ENCODE data around the gene GPR153.

Gene GPR153

DNA sequence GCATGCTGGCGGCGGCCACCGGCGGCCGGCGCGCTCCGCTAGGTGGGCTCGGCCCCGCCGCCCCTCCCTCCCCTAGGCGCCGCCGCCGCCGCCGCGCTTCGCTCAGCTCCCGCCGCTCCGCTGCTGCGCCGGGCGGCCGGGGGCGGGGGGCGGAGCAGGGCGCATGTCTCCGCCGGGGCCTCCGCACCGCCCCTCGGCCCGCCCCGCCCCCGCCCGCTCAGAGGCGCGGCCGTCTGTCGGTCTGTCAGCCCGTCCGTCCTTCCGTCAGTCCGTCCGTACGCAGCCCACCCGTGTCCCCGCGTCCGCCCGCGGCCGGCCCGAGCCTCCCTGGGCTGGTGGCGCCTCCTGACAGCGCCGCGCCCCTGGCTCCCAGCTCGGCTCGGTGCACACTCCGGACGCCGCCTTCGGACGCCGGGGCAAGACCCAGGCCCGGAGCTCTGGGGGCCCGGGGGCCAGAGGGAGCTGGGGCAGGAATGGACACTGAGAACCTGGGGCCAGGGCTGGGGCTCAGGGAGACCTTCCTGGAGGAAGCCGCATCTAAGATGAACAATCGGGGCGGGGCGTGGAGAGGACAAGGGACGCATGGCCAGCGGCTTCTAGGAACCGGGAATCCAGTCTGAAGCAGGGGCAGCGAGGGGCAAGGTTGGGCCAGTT is at the start of gene GPR153:
Gene GPR153, minus strand, starts transcription at position 138 of the 654 bp plus-strand sequence. CDS start 6,193 bp downstream, outside the sequence.
- Histone ChIP-seq H3K79me2 (ENCODE audit: insufficient read depth, low read length) (no peaks in the 10 kb centered on the region), H2AFZ (ENCODE audit: low read length) (no peak within 1 kb of the TSS), H3K4me3 (ENCODE audit: low read depth, low read length, poor library complexity, severe bottlenecking) (peak within 1 kb of the TSS; percentile 65), H3K27ac (ENCODE audit: low read depth, low read length, poor library complexity, severe bottlenecking) (no peak within 1 kb of the TSS), H3K9ac (ENCODE audit: low read length) (peak within 1 kb of the TSS; percentile 44; the same call in 1 of the 2 replicates), H3K4me2 (ENCODE audit: low read length) (peak within 1 kb of the TSS; percentile 89), H3K36me3 (ENCODE audit: insufficient read depth, low read length) (no peaks in the 10 kb centered on the region), H3F3A (ENCODE audit: insufficient read depth, low read length) (no peaks in the 10 kb centered on the region), H3K9me3 (ENCODE audit: low read length) (no peaks in the 10 kb centered on the region), H4K20me1 (ENCODE audit: insufficient read depth, low read length) (no peaks in the 10 kb centered on the region), H3K4me1 (ENCODE audit: insufficient read depth, low read length, severe bottlenecking) (peaks cover 3% of the 10 kb centered on the region), H3K27me3 (ENCODE audit: insufficient read depth, low read length) (peaks cover 4% of the 10 kb centered on the region; the same call in 1 of the 2 replicates), H3K9me2 (ENCODE audit: low read depth, low read length) (no peaks in the 10 kb centered on the region)
- TF ChIP-seq, protein P1, sequence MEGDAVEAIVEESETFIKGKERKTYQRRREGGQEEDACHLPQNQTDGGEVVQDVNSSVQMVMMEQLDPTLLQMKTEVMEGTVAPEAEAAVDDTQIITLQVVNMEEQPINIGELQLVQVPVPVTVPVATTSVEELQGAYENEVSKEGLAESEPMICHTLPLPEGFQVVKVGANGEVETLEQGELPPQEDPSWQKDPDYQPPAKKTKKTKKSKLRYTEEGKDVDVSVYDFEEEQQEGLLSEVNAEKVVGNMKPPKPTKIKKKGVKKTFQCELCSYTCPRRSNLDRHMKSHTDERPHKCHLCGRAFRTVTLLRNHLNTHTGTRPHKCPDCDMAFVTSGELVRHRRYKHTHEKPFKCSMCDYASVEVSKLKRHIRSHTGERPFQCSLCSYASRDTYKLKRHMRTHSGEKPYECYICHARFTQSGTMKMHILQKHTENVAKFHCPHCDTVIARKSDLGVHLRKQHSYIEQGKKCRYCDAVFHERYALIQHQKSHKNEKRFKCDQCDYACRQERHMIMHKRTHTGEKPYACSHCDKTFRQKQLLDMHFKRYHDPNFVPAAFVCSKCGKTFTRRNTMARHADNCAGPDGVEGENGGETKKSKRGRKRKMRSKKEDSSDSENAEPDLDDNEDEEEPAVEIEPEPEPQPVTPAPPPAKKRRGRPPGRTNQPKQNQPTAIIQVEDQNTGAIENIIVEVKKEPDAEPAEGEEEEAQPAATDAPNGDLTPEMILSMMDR (IDR thresholded peaks at IDR 0.05; ENCODE audit: low read length), result no peak
- TF ChIP-seq EZH2 (IDR thresholded peaks at IDR 0.05; ENCODE audit: borderline replicate concordance, low read length), result no peak

DNA sequence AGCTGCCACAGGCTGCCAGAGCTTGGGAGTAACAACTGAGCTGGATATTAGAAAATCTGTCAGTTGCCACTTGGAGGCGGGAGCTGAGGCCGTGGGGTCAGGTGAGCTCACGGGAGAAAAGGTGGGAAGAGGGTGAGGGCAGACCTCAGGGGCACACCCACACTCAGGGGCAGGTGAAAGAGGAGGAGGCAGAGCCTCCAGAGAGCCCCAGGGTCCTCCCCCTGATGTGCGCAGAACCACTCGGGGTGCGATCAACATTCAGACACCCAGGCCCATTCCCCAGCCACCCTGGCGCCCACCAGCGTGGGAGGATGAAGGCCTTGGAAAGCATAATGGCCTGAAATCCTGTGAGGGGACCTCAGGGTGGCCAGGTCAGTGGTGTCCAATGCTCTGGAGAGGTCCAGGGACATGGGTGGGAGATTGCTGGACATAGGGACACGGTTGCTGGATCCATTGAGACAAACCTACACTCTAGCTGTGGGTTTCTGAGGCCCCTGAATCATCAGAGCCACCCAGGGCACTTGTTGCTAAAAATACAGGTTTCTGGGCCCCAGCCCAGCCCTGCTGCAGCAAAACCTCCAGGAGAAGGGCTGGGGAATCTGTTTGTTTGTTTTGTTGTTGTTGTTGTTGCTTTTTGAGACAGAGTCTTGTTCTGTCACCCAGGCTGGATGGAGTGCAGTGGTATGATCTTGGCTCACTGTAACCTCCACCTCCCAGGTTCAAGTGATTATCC is 49.4 kb upstream of the GPR153 start:
- H3K36me3 ChIP-seq (ENCODE audit: insufficient read depth, low read length), result no peaks in the 10 kb centered on the region; the same call in 1 of the 2 replicates
- no peak overlapping the region for H3K4me3 ChIP-seq (ENCODE audit: low read depth, low read length, poor library complexity, severe bottlenecking)
- TF ChIP-seq EZH2 (IDR thresholded peaks at IDR 0.05; ENCODE audit: borderline replicate concordance, low read length), result no peak
- TF ChIP-seq, protein P1 (IDR thresholded peaks at IDR 0.05; ENCODE audit: low read length), result no peak

DNA sequence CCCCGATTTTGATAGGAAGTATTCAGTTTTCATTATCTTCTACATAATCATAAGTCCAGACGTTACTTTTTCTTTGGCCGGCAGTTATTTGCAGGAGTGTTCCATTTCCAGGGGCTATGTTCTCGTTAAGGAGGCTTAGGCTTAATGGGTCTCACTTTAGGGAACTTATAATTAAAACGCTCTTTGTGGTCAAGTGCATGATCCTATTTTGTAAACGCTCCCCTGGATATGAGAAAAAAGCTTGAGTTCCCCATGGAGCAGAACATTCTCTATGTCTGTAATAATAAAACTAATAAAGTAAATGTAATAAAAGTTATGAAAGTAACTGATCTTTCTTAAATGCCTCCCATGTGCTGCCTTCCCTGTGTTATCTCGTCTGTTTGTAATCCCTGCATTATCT is 48.7 kb upstream of the GPR153 start:
- no peak overlapping the region for H3K4me3 ChIP-seq (ENCODE audit: low read depth, low read length, poor library complexity, severe bottlenecking)
- H3K27ac ChIP-seq (ENCODE audit: low read depth, low read length, poor library complexity, severe bottlenecking), result no peak overlapping the region
- no peak overlapping the region for H3K4me2 ChIP-seq (ENCODE audit: low read length)
- H3K36me3 ChIP-seq (ENCODE audit: insufficient read depth, low read length), result no peaks in the 10 kb centered on the region; the same call in 1 of the 2 replicates
- H3K9ac ChIP-seq (ENCODE audit: low read length), result no peak overlapping the region
- H3K9me2 ChIP-seq (ENCODE audit: low read depth, low read length), result no peaks in the 10 kb centered on the region
- TF ChIP-seq, protein P1 (IDR thresholded peaks at IDR 0.05; ENCODE audit: low read length), result no peak
- TF ChIP-seq EZH2 (IDR thresholded peaks at IDR 0.05; ENCODE audit: borderline replicate concordance, low read length), result no peak
- no peaks in the 10 kb centered on the region for H3K79me2 ChIP-seq (ENCODE audit: insufficient read depth, low read length)
- H3K27me3 ChIP-seq (ENCODE audit: insufficient read depth, low read length), result no peaks in the 10 kb centered on the region; the same call in 1 of the 2 replicates
- no peaks in the 10 kb centered on the region for H3F3A ChIP-seq (ENCODE audit: insufficient read depth, low read length)
- no peaks in the 10 kb centered on the region for H3K9me3 ChIP-seq (ENCODE audit: low read length)
- no peaks in the 10 kb centered on the region for H3K4me1 ChIP-seq (ENCODE audit: insufficient read depth, low read length, severe bottlenecking)
- no peak overlapping the region for H2AFZ ChIP-seq (ENCODE audit: low read length)
- H4K20me1 ChIP-seq (ENCODE audit: insufficient read depth, low read length), result no peaks in the 10 kb centered on the region

More for the DNA sequence above, 49.4 kb upstream of the GPR153 start:
- H3F3A ChIP-seq (ENCODE audit: insufficient read depth, low read length), result no peaks in the 10 kb centered on the region
- no peaks in the 10 kb centered on the region for H3K9me2 ChIP-seq (ENCODE audit: low read depth, low read length)
- no peak overlapping the region for H3K27ac ChIP-seq (ENCODE audit: low read depth, low read length, poor library complexity, severe bottlenecking)
- H3K4me2 ChIP-seq (ENCODE audit: low read length), result no peak overlapping the region
- no peak overlapping the region for H3K9ac ChIP-seq (ENCODE audit: low read length)
- H3K79me2 ChIP-seq (ENCODE audit: insufficient read depth, low read length), result no peaks in the 10 kb centered on the region
- no peak overlapping the region for H2AFZ ChIP-seq (ENCODE audit: low read length)
- no peaks in the 10 kb centered on the region for H3K9me3 ChIP-seq (ENCODE audit: low read length)
- H4K20me1 ChIP-seq (ENCODE audit: insufficient read depth, low read length), result no peaks in the 10 kb centered on the region
- no peaks in the 10 kb centered on the region; the same call in 1 of the 2 replicates for H3K27me3 ChIP-seq (ENCODE audit: insufficient read depth, low read length)
- no peaks in the 10 kb centered on the region for H3K4me1 ChIP-seq (ENCODE audit: insufficient read depth, low read length, severe bottlenecking)
